Epithelial cell of esophagus (primary cell): ENCODE measurements around the gene SERTAD2.

Source experiments
- DNase-seq: peaks from one replicate; pipeline ENCODE4 v3.0.0; 2010; ENCODE audit warnings: low read depth
- H3K4me3 ChIP-seq: 2 replicates; pipeline ENCODE4 v1.5.1; 2011; ENCODE audit warnings: mild to moderate bottlenecking, low read length, control low read depth
- CTCF ChIP-seq: IDR thresholded peaks from 2 replicates; pipeline ENCODE4 v1.5.1; 2011; ENCODE audit warnings: low read depth, mild to moderate bottlenecking, low read length, control low read depth, inconsistent platforms; ENCODE audit not compliant: insufficient read depth; ENCODE audit errors: missing control alignments

The SERTAD2 gene

GRCh38 chr2:64640153-64641044 is 13.3 kb downstream of the SERTAD2 start:
- H3K4me3 ChIP-seq = no peak overlapping the region
- no peak for DNase-seq
- TF ChIP-seq CTCF = no peak

GRCh38 chr2:64639691-64640090 is 14.0 kb downstream of the SERTAD2 start:
- TF ChIP-seq CTCF = no peak
- DNase-seq = no peak

GRCh38 chr2:64638502-64639120 is 15.1 kb downstream of the SERTAD2 start:
- TF ChIP-seq CTCF = no peak
- DNase-seq = peak; percentile 84

More at GRCh38 chr2:64639691-64640090, 14.0 kb downstream of the SERTAD2 start:
- no peak overlapping the region for H3K4me3 ChIP-seq

GRCh38 chr2:64637931-64638330 is 15.8 kb downstream of the SERTAD2 start:
- no peak for TF ChIP-seq CTCF
- no peak overlapping the region for H3K4me3 ChIP-seq
- peak; percentile 88 for DNase-seq

More at GRCh38 chr2:64638502-64639120, 15.1 kb downstream of the SERTAD2 start:
- no peak overlapping the region for H3K4me3 ChIP-seq

- no peak overlapping the region for H3K4me3 ChIP-seq
- DNase-seq = no peak
Observed at GRCh38 chr2:64637000-64637635, 16.6 kb downstream of the SERTAD2 start.

More at GRCh38 chr2:64637000-64637635, 16.6 kb downstream of the SERTAD2 start:
- no peak for TF ChIP-seq CTCF
